ENCODE measurements around the gene DUSP3. TPM values are rescaled to one million over a fixed set of nuclear protein-coding genes. Genes with fewer than 3 reads are reported as not detected.
A peak's percentile ranks its signal among the peaks of the same experiment; 100 is the strongest.

Gene DUSP3
- total RNA-seq, 2 experiments from 2014 or later, result 10.6 to 12.6 TPM

GRCh38 chr17:43753493-43754129 is 25.2 kb downstream of the DUSP3 start:
- Histone ChIP-seq H3K36me3 (ENCODE audit: insufficient read depth, low read length) (no peaks in the 10 kb centered on the region), H3K27ac (ENCODE audit: low read depth in 1 of 2, low read length in 2 of 2) (no peak overlapping the region), H3K4me3 (ENCODE audit: low read length) (no peak overlapping the region), H3K9me3 (ENCODE audit: control insufficient read depth in 1 of 2, insufficient read depth in 1 of 2, low read length in 2 of 2) (no peaks in the 10 kb centered on the region), H3K27me3 (ENCODE audit: control insufficient read depth in 1 of 2, insufficient read depth in 2 of 2, low read length in 2 of 2) (peaks cover 26 to 33% of the 10 kb centered on the region in 2 experiments), H3K4me1 (ENCODE audit: insufficient read depth, low read length) (no peaks in the 10 kb centered on the region)
- TF ChIP-seq CTCF (IDR thresholded peaks at IDR 0.05), result no peak
- no peaks in the 10 kb centered on the region for H3K36me3 Mint-ChIP-seq (ENCODE audit: low read depth)
- CTCF ChIA-PET, result no interaction called here
- H3K27me3 Mint-ChIP-seq, result peaks cover 73% of the 10 kb centered on the region
- no peak overlapping the region for H3K27ac Mint-ChIP-seq
- intact Hi-C loops (cut with DNase I, micrococcal nuclease), result no loop called here
- no peaks in the 10 kb centered on the region for H3K4me1 Mint-ChIP-seq (ENCODE audit: low read depth)
- H3K9me3 Mint-ChIP-seq, result no peaks in the 10 kb centered on the region
- DNase-seq, result peak in 1 of 14 experiments; percentile 29
- H3K4me3 Mint-ChIP-seq, result no peak overlapping the region
- POLR2A ChIA-PET, result no interaction called here
- no peak for ATAC-seq (ENCODE audit: poor library complexity)

- Histone ChIP-seq H3K27me3 (ENCODE audit: control insufficient read depth in 1 of 2, insufficient read depth in 2 of 2, low read length in 2 of 2) (peaks cover 12 to 20% of the 10 kb centered on the region in 2 experiments), H3K27ac (ENCODE audit: low read depth in 1 of 2, low read length in 2 of 2) (no peak overlapping the region), H3K4me3 (ENCODE audit: low read length) (no peak overlapping the region), H3K4me1 (ENCODE audit: insufficient read depth, low read length) (no peaks in the 10 kb centered on the region), H3K36me3 (ENCODE audit: insufficient read depth, low read length) (no peaks in the 10 kb centered on the region), H3K9me3 (ENCODE audit: control insufficient read depth in 1 of 2, insufficient read depth in 1 of 2, low read length in 2 of 2) (no peaks in the 10 kb centered on the region)
- DNase-seq, result no peak
- H3K9me3 Mint-ChIP-seq, result no peaks in the 10 kb centered on the region
- no peak overlapping the region for H3K27ac Mint-ChIP-seq
- ATAC-seq (ENCODE audit: poor library complexity), result no peak
- intact Hi-C loops (cut with DNase I, micrococcal nuclease), result no loop called here
- TF ChIP-seq CTCF (IDR thresholded peaks at IDR 0.05), result no peak
- ChIA-PET CTCF (no interaction called here), POLR2A (no interaction called here)
- no peaks in the 10 kb centered on the region for H3K4me1 Mint-ChIP-seq (ENCODE audit: low read depth)
- H3K27me3 Mint-ChIP-seq, result peaks cover 72% of the 10 kb centered on the region
- no peak overlapping the region for H3K4me3 Mint-ChIP-seq
- no peaks in the 10 kb centered on the region for H3K36me3 Mint-ChIP-seq (ENCODE audit: low read depth)
Measured at GRCh38 chr17:43750153-43750552, 28.6 kb downstream of the DUSP3 start.

- DNase-seq (no peak), ATAC-seq (ENCODE audit: poor library complexity) (no peak)
- Histone ChIP-seq H3K27me3 (ENCODE audit: control insufficient read depth in 1 of 2, insufficient read depth in 2 of 2, low read length in 2 of 2) (peaks cover 4 to 10% of the 10 kb centered on the region in 2 experiments), H3K4me3 (ENCODE audit: low read length) (no peak overlapping the region), H3K4me1 (ENCODE audit: insufficient read depth, low read length) (no peaks in the 10 kb centered on the region), H3K27ac (ENCODE audit: low read depth in 1 of 2, low read length in 2 of 2) (no peak overlapping the region), H3K9me3 (ENCODE audit: control insufficient read depth in 1 of 2, insufficient read depth in 1 of 2, low read length in 2 of 2) (no peaks in the 10 kb centered on the region), H3K36me3 (ENCODE audit: insufficient read depth, low read length) (no peaks in the 10 kb centered on the region)
- intact Hi-C loops (cut with DNase I, micrococcal nuclease), result no loop called here
- ChIA-PET CTCF (interaction anchor here (0.6 kb wide), 1 partner anchor 175 kb away, joined by 3 read pairs; no protein-coding TSS in a partner anchor), POLR2A (no interaction called here)
- H3K9me3 Mint-ChIP-seq, result no peaks in the 10 kb centered on the region
- H3K4me1 Mint-ChIP-seq (ENCODE audit: low read depth), result no peaks in the 10 kb centered on the region
- TF ChIP-seq CTCF (IDR thresholded peaks at IDR 0.05), result no peak
- no peak overlapping the region for H3K27ac Mint-ChIP-seq
- H3K27me3 Mint-ChIP-seq, result peaks cover 54% of the 10 kb centered on the region
- H3K4me3 Mint-ChIP-seq, result no peak overlapping the region
- no peaks in the 10 kb centered on the region for H3K36me3 Mint-ChIP-seq (ENCODE audit: low read depth)
Measured at GRCh38 chr17:43745541-43745940, 33.2 kb downstream of the DUSP3 start.

All from CD4-positive, alpha-beta T cell (primary cell).